ENCODE data around the gene FOS.
A peak's percentile ranks its signal among the peaks of the same experiment; 100 is the strongest.

- TF ChIP-seq ELF4 (CRISPR knock-in tag; IDR thresholded peaks at IDR 0.05; ENCODE audit: borderline replicate concordance) (no peak), POLR2A (IDR thresholded peaks at IDR 0.05; ENCODE audit: insufficient read depth in 1 of 2, low read depth in 2 of 2, low read length in 2 of 2) (peak in 1 of 2 experiments; percentile 45; a peak in 2 of 4 replicates), CHD2 (IDR thresholded peaks at IDR 0.05; ENCODE audit: low read depth, low read length) (no peak), PCBP1 (IDR thresholded peaks at IDR 0.05; ENCODE audit: borderline replicate concordance, low read depth, low read length) (no peak)
Observed at GRCh38 chr14:75280291-75280830, 1.7 kb downstream of the FOS start.
